ENCODE results near the gene ANKRD13C.
"Not testable (repeated sequence)": the region's sequence is repeated elsewhere in the genome, so short reads cannot be mapped to it uniquely, and the experiment has no call there.

Gene ANKRD13C

GRCh38 chr1:70358921-70359564, 4.5 kb upstream of the ANKRD13C start:
- no peak for DNase-seq

GRCh38 chr1:70355920-70356319, 1.4 kb upstream of the ANKRD13C start:
- DNase-seq = no peak

- DNase-seq = no peak
Measured at GRCh38 chr1:70355111-70355407, 537 bp upstream of the ANKRD13C start.

GRCh38 chr1:70353601-70354331, 756 bp downstream of the ANKRD13C start:
- DNase-seq = peak; percentile 67 to 71

GRCh38 chr1:70353044-70353443, 1.5 kb downstream of the ANKRD13C start:
- DNase-seq = no peak

GRCh38 chr1:70349799-70350198, 4.7 kb downstream of the ANKRD13C start:
- DNase-seq = not testable (repeated sequence)

- no peak for DNase-seq
Measured at GRCh38 chr1:70348399-70349165, 5.9 kb downstream of the ANKRD13C start.

GRCh38 chr1:70339644-70340043, 14.9 kb downstream of the ANKRD13C start:
- not testable (repeated sequence) for DNase-seq

- DNase-seq = no peak
Measured at GRCh38 chr1:70336050-70336449, 18.5 kb downstream of the ANKRD13C start.

- no peak for DNase-seq
Measured at GRCh38 chr1:70334436-70334835, 20.1 kb downstream of the ANKRD13C start.

- no peak for DNase-seq
Measured at GRCh38 chr1:70333245-70333644, 21.3 kb downstream of the ANKRD13C start.

GRCh38 chr1:70331962-70332361, 22.6 kb downstream of the ANKRD13C start:
- DNase-seq = no peak

GRCh38 chr1:70327306-70328076, 27.0 kb downstream of the ANKRD13C start:
- DNase-seq = no peak

GRCh38 chr1:70324683-70325082, 29.8 kb downstream of the ANKRD13C start:
- no peak for DNase-seq

GRCh38 chr1:70319750-70320149, 34.8 kb downstream of the ANKRD13C start:
- DNase-seq = no peak

- DNase-seq = no peak
Measured at GRCh38 chr1:70318191-70318590, 36.3 kb downstream of the ANKRD13C start.

- no peak for DNase-seq
Measured at GRCh38 chr1:70317087-70317486, 37.4 kb downstream of the ANKRD13C start.

GRCh38 chr1:70315782-70316181, 38.7 kb downstream of the ANKRD13C start:
- DNase-seq = no peak

GRCh38 chr1:70314706-70315304, 39.7 kb downstream of the ANKRD13C start:
- DNase-seq = no peak

GRCh38 chr1:70311369-70311768, 43.2 kb downstream of the ANKRD13C start:
- no peak for DNase-seq

- no peak for DNase-seq
Measured at GRCh38 chr1:70299472-70299871, 55.0 kb downstream of the ANKRD13C start.

- DNase-seq = no peak
Measured at GRCh38 chr1:70295749-70296148, 58.8 kb downstream of the ANKRD13C start.
